ENCODE results near the gene MUC12. TPM values are rescaled to one million over a fixed set of nuclear protein-coding genes. Genes with fewer than 3 reads are reported as not detected.

Gene MUC12
- total and polyA plus RNA-seq, 2 of the 4 experiments (the other 2 are of a cell fraction), result 4.0 TPM; not detected in 1

DNA sequence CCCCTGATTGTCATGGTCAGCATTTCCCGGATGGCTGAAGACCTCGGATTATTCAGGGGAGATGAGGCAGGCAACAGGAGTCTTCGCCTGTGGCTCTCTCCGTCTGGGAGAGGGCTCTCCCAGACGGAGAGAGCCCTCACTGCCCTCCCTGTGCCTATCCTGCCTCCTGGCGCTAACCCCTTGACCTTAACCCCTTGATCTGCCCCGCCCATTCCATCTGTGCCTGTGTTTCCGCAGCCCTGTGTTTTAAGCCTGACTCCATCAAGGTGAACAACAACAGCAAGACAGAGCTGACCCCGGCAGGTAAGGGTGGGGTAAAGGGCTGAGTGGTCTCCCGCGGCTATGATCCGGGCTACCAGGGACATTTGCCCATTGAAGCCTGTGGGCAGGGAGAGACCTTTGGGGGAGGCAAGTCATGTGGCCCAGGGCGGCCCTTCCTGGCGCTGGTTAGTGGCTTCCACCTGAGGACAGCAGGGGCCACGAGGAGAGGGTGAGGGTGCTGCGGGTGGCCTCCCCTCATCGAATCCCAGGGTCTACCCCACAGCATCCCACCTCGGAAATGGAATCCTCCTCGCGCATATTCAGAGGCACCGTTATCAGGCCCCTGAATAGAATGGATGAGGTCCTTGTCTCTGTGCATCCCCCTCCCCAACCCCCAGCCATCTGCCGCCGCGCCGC is 4.2 kb upstream of the MUC12 start:
- intact Hi-C loops (cut with micrococcal nuclease) (no loop called here), in situ Hi-C loops (cut with MboI; ENCODE audit: low sequenced_read_pairs) (loop anchor here (5.0 to 25.0 kb wide), 2 partner anchors 97 to 497 kb away; no protein-coding TSS in a partner anchor), dilution Hi-C loops (cut with HindIII; ENCODE audit: low sequenced_read_pairs, unreplicated experiment) (no loop called here)
- BruUV-seq (replicated peaks), result no TSS peak
- no peaks in the 10 kb centered on the region for H3K36me3 ChIP-seq (ENCODE audit: control insufficient read depth, insufficient read depth, low read length)
- CTCF ChIA-PET, result no interaction called here
- H3K27ac ChIP-seq (ENCODE audit: insufficient read depth, low read length), result no peak overlapping the region
- ATAC-seq (ENCODE audit: low read depth), result no peak
- H3K27me3 ChIP-seq (ENCODE audit: control insufficient read depth, insufficient read depth, low read length), result peaks cover 61% of the 10 kb centered on the region
- no peaks in the 10 kb centered on the region; the same call in 1 of the 2 replicates for H3K9me3 ChIP-seq (ENCODE audit: control insufficient read depth, insufficient read depth, low read length)
- WGBS, 2 experiments (ENCODE audit: extremely low coverage in 2 of 2, insufficient read length in 1 of 2), result 18% methylated on average over 18 of the region's 25 CpGs; no CpG with 5 or more reads in 1 of the 2 experiments
- H4K8ac ChIP-seq (ENCODE audit: low read depth in 2 of 2, low read length in 2 of 2), result no peak overlapping the region
- H2BK15ac ChIP-seq (ENCODE audit: low read depth, low read length), result no peak overlapping the region
- H2AFZ ChIP-seq (replicated peaks; ENCODE audit: low read length, poor library complexity), result peak overlapping the region; percentile 79
- H2BK20ac ChIP-seq (ENCODE audit: low read depth, low read length), result no peak overlapping the region
- H3K23ac ChIP-seq (ENCODE audit: low read depth, low read length), result no peak overlapping the region
- H3K14ac ChIP-seq (replicated peaks; ENCODE audit: low read depth, low read length), result no peak overlapping the region
- H2AK9ac ChIP-seq (replicated peaks; ENCODE audit: low read depth, low read length, poor library complexity), result no peak overlapping the region
- H3K4ac ChIP-seq (ENCODE audit: low read depth, low read length), result no peak overlapping the region
- no peak overlapping the region; the same call in 1 of the 2 replicates for H3K4me2 ChIP-seq (ENCODE audit: low read depth, low read length)
- TF ChIP-seq, protein P1, sequence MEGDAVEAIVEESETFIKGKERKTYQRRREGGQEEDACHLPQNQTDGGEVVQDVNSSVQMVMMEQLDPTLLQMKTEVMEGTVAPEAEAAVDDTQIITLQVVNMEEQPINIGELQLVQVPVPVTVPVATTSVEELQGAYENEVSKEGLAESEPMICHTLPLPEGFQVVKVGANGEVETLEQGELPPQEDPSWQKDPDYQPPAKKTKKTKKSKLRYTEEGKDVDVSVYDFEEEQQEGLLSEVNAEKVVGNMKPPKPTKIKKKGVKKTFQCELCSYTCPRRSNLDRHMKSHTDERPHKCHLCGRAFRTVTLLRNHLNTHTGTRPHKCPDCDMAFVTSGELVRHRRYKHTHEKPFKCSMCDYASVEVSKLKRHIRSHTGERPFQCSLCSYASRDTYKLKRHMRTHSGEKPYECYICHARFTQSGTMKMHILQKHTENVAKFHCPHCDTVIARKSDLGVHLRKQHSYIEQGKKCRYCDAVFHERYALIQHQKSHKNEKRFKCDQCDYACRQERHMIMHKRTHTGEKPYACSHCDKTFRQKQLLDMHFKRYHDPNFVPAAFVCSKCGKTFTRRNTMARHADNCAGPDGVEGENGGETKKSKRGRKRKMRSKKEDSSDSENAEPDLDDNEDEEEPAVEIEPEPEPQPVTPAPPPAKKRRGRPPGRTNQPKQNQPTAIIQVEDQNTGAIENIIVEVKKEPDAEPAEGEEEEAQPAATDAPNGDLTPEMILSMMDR (conservative IDR thresholded peaks at IDR 0.05; ENCODE audit: low read depth, low read length), result no peak
- TF ChIP-seq NFE2L2 (IDR thresholded peaks at IDR 0.05; ENCODE audit: low read depth, low read length) (no peak), MAZ (IDR thresholded peaks at IDR 0.05; ENCODE audit: borderline replicate concordance, low read depth, low read length) (no peak), MXI1 (IDR thresholded peaks at IDR 0.05; ENCODE audit: borderline replicate concordance, low read depth, low read length) (no peak), RFX5 (IDR thresholded peaks at IDR 0.05; ENCODE audit: low read depth, low read length) (no peak), FOS (IDR thresholded peaks at IDR 0.05; ENCODE audit: low read depth, low read length) (no peak), SMC3 (IDR thresholded peaks at IDR 0.05; ENCODE audit: low read depth, low read length) (no peak), BHLHE40 (IDR thresholded peaks at IDR 0.05; ENCODE audit: low read depth, low read length) (no peak), RAD21 (IDR thresholded peaks at IDR 0.05; ENCODE audit: low read length) (no peak), POLR2A (IDR thresholded peaks at IDR 0.05; ENCODE audit: low read depth, low read length) (no peak), CEBPB (IDR thresholded peaks at IDR 0.05; ENCODE audit: low read depth, low read length) (no peak), CHD1 (IDR thresholded peaks at IDR 0.05; ENCODE audit: low read depth, low read length) (no peak)
- TF ChIP-seq, protein P2, sequence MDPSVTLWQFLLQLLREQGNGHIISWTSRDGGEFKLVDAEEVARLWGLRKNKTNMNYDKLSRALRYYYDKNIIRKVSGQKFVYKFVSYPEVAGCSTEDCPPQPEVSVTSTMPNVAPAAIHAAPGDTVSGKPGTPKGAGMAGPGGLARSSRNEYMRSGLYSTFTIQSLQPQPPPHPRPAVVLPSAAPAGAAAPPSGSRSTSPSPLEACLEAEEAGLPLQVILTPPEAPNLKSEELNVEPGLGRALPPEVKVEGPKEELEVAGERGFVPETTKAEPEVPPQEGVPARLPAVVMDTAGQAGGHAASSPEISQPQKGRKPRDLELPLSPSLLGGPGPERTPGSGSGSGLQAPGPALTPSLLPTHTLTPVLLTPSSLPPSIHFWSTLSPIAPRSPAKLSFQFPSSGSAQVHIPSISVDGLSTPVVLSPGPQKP (IDR thresholded peaks at IDR 0.05; ENCODE audit: borderline replicate concordance, low read depth, low read length), result no peak
- TF ChIP-seq, protein P3, sequence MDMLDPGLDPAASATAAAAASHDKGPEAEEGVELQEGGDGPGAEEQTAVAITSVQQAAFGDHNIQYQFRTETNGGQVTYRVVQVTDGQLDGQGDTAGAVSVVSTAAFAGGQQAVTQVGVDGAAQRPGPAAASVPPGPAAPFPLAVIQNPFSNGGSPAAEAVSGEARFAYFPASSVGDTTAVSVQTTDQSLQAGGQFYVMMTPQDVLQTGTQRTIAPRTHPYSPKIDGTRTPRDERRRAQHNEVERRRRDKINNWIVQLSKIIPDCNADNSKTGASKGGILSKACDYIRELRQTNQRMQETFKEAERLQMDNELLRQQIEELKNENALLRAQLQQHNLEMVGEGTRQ (IDR thresholded peaks at IDR 0.05; ENCODE audit: low read depth, low read length), result no peak
- no peak overlapping the region for H2BK120ac ChIP-seq (ENCODE audit: low read depth, low read length)
- no peak overlapping the region for H2BK5ac ChIP-seq (ENCODE audit: low read depth, low read length, poor library complexity, severe bottlenecking)
- no peak overlapping the region for H3K4me3 ChIP-seq (ENCODE audit: insufficient read depth, low read depth, low read length)
- H3K18ac ChIP-seq (ENCODE audit: low read depth, low read length), result no peak overlapping the region
- H4K5ac ChIP-seq (ENCODE audit: low read depth, low read length), result no peak overlapping the region
- H3K79me1 ChIP-seq (ENCODE audit: low read depth in 1 of 2, low read length in 2 of 2), result no peaks in the 10 kb centered on the region
- no peak overlapping the region for H2AK5ac ChIP-seq (ENCODE audit: low read depth, low read length)
- no peaks in the 10 kb centered on the region for H3K4me1 ChIP-seq (ENCODE audit: control insufficient read depth, insufficient read depth, low read length)
- DNase-seq, result no peak
- no peak overlapping the region for H3K56ac ChIP-seq (ENCODE audit: extremely low read depth, insufficient read depth, low read length)
- no peaks in the 10 kb centered on the region; the same call in 1 of the 2 replicates for H4K20me1 ChIP-seq (ENCODE audit: insufficient read depth, low read length)
- POLR2A ChIA-PET (ENCODE audit: unreplicated experiment), result no interaction called here
- H4K91ac ChIP-seq (ENCODE audit: insufficient read depth, low read depth, low read length), result no peak overlapping the region
- no peaks in the 10 kb centered on the region for H3K9me1 ChIP-seq (ENCODE audit: insufficient read depth, low read length)
- no peak overlapping the region for H3K9ac ChIP-seq (ENCODE audit: low read depth, low read length)

Data from IMR-90 (cell line).